ENCODE data around the gene GABRB2. TPM values are rescaled to one million over a fixed set of nuclear protein-coding genes. Genes with fewer than 3 reads are reported as not detected.

Gene GABRB2
- total and polyA plus RNA-seq, 3 experiments from 2014 or later, result not detected

Other genes starting within 250 kb of the GABRB2 start
- gene GABRA6, start 139.0 kb upstream of the GABRB2 start, total RNA-seq, result not detected
- gene GABRA6, start 139.0 kb upstream of the GABRB2 start, polyA plus RNA-seq, result not detected